ENCODE measurements around the gene CELA2A.

Gene CELA2A

GRCh38 chr1:15445390-15446122, 11.0 kb upstream of the CELA2A start:
- no peak overlapping the region for H3K27ac ChIP-seq
- TF ChIP-seq, protein P1, sequence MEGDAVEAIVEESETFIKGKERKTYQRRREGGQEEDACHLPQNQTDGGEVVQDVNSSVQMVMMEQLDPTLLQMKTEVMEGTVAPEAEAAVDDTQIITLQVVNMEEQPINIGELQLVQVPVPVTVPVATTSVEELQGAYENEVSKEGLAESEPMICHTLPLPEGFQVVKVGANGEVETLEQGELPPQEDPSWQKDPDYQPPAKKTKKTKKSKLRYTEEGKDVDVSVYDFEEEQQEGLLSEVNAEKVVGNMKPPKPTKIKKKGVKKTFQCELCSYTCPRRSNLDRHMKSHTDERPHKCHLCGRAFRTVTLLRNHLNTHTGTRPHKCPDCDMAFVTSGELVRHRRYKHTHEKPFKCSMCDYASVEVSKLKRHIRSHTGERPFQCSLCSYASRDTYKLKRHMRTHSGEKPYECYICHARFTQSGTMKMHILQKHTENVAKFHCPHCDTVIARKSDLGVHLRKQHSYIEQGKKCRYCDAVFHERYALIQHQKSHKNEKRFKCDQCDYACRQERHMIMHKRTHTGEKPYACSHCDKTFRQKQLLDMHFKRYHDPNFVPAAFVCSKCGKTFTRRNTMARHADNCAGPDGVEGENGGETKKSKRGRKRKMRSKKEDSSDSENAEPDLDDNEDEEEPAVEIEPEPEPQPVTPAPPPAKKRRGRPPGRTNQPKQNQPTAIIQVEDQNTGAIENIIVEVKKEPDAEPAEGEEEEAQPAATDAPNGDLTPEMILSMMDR (IDR thresholded peaks at IDR 0.05) = no peak
- no peak for TF ChIP-seq ZFX (IDR thresholded peaks at IDR 0.05; ENCODE audit: borderline replicate concordance)

DNA sequence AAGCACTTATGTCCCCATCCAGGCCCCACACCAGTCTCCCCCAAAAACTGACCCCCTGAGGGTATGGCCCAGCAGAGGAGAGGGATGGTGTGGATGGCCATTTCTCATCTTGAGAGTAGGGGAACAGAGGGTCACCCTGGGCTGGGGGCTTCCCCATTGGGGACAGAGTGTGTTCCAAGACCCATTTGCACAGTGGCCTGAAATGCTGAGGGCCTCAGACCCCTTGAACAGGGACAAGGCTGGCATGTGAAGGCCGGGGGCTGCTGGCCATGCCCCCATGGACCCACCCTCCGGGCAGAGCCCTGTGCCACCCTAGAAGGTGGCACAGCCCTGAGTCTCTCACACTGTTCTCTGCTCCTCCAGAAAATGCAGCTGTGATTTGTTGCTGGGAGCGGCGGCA, 10.3 kb upstream of the CELA2A start:
- TF ChIP-seq ZFX (IDR thresholded peaks at IDR 0.05; ENCODE audit: borderline replicate concordance) = no peak
- TF ChIP-seq, protein P1 (IDR thresholded peaks at IDR 0.05) = no peak
- no peak overlapping the region for H3K27ac ChIP-seq

- no peak for TF ChIP-seq ZFX (IDR thresholded peaks at IDR 0.05; ENCODE audit: borderline replicate concordance)
- TF ChIP-seq, protein P1 (IDR thresholded peaks at IDR 0.05) = no peak
Observed at GRCh38 chr1:15448877-15449462, 7.6 kb upstream of the CELA2A start.

DNA sequence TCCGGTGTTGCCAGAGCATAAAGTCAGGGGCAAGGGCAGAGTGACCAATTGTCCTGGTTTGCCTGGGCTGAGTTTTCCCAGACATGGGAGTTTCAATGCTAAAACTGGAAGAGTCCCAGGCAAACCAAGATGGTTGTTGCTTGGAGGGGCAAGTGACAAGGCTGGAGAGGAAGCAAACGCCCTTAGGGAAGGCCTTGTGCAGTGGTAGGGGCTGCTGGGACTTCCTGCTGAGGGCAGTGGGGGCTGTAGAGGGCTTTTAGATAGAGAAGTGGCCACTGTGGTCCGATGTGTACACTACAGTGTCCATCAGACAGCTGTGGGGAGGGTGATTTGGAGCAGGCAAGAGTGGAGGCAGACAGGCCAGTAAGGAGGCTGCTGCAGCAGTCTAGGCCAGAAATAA, 7.0 kb upstream of the CELA2A start:
- no peak for TF ChIP-seq ZFX (IDR thresholded peaks at IDR 0.05; ENCODE audit: borderline replicate concordance)
- TF ChIP-seq, protein P1 (IDR thresholded peaks at IDR 0.05) = no peak
- no peak overlapping the region for H3K27ac ChIP-seq

More at GRCh38 chr1:15448877-15449462, 7.6 kb upstream of the CELA2A start:
- H3K27ac ChIP-seq = no peak overlapping the region

- H3K27ac ChIP-seq = no peak overlapping the region
- TF ChIP-seq, protein P1 (IDR thresholded peaks at IDR 0.05) = no peak
- TF ChIP-seq ZFX (IDR thresholded peaks at IDR 0.05; ENCODE audit: borderline replicate concordance) = no peak
Observed at GRCh38 chr1:15451014-15451722, 5.4 kb upstream of the CELA2A start.

DNA sequence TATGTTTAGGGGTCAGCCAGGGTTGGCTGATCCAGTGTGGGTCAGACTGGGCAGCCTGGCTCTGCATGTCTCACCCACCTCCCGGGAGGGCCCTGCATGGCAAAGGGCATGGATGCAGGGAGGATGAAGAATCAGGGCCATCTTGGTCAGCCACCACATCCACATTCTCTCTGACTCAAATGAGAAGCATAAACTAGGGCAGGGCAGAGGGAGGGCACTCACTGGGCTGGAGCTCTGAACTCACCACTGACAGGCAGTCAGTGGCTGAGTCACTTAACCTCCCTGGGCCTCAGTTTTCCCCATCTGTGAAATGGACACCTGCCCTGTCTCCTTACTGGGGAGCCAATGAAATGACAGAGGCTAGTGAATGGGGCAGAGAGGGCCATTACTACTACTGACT, 4.3 kb upstream of the CELA2A start:
- H3K27ac ChIP-seq = no peak overlapping the region
- TF ChIP-seq, protein P1 (IDR thresholded peaks at IDR 0.05) = no peak
- no peak for TF ChIP-seq ZFX (IDR thresholded peaks at IDR 0.05; ENCODE audit: borderline replicate concordance)

Measured in 22Rv1 (cell line).